ENCODE measurements around the gene USP32. TPM values are rescaled to one million over a fixed set of nuclear protein-coding genes. Genes with fewer than 3 reads are reported as not detected.

Gene USP32
- total RNA-seq, 1 experiment from 2014 or later: 31.4 TPM

DNA sequence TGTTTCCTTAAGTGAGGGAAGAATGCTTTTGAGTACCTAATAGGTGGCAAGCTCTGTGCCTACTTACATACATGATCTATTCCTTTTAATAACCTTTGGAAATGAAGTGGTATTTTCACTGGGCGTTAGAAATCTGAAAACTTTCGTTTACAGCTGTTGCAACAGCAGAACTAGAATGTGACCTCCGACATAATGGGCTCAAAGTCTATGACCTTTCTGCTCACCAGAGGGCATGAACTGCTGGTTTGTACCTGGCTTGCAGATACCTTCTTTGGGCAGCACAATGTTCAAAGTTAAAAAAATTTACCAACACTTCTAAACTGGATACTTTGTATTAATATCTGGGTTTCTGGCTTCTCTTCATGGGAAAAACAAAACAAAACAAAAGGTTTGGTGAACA lies 217.9 kb downstream of the USP32 start:
- DNase-seq (ENCODE audit: low read depth): no peak

GRCh38 chr17:60173304-60173819 lies 218.6 kb downstream of the USP32 start:
- DNase-seq (ENCODE audit: low read depth): peak; percentile 71

DNA sequence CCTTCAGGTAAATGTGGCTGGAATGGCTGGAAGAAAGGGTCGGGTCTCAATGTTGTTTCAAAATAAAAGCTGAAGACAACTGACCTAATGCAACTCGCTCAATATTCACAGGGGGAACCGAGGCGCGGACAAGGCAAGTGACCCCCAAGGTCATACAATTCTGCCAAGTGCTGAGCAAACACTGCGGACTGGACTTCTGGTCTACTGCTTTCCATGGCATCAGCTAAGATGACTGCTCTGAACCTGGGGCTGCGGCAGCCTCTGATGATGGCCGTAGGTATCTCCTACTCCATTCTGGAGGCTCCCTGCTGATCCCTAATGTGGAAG lies 220.2 kb downstream of the USP32 start:
- DNase-seq (ENCODE audit: low read depth): no peak

DNA sequence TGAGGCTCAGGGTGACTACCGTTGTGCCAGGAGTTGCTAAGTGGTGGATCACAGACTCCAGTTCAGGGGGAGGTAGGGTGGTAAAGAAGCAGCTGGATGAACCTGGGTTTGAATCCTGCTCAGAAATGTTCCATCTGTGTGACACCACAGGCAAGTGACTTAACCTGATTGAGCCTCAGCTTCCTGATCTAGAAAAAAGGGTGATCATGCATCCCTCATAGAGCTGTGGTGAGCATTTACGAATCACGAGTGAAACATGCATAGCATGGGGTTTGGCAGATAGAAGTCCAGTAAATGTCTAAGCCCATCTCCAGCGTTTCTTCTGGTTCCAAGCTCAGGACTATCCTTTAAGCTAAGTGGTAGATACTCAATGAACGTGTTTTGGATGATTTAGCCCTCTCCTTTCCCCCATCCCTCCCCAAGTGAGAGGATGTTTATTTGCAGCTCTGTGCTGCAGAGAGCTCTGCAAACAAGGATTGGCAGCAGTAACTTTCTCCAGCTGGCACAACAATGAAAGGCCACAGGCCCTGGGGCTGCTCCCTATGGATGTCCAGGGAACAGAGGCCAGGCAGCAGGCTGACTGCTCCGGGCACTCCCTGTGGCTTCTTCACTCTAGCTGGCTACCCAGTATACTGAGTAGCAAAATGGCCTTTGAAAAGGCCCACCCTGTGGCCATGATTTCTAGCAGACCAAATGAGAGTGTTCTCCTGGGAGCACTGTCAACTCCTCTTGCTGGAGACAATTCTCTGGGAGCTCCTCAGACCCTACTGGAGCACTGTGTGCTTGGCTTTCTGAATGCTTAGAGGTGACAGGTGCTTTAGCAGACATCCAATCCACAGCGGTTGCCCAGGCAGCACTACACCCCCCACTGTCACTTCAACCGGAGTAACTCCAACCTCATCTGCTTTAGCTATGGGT lies 220.8 kb downstream of the USP32 start:
- no peak for DNase-seq (ENCODE audit: low read depth)

GRCh38 chr17:60169921-60170817 lies 221.8 kb downstream of the USP32 start:
- DNase-seq (ENCODE audit: low read depth): peak; percentile 29

DNA sequence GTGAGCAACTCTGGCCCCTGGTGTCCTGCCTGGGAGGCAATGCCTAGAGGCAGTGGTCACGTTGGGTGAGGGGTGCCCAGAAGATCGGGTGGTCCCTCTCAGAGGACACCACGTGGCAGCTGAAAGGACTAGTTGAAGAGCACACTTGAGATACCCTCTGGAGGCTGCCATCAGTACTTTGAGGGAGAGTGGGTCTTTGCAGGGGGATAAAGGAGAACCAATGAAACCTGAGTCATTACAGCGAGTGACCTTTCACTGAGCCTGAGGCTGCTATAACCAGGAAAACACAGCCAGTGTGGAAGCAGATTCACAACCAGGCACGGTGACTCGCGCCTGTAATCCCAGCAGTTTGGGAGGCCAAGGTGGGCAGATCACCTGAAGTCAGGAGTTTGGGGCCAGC lies 223.3 kb downstream of the USP32 start:
- peak; percentile 56 for DNase-seq (ENCODE audit: low read depth)

DNA sequence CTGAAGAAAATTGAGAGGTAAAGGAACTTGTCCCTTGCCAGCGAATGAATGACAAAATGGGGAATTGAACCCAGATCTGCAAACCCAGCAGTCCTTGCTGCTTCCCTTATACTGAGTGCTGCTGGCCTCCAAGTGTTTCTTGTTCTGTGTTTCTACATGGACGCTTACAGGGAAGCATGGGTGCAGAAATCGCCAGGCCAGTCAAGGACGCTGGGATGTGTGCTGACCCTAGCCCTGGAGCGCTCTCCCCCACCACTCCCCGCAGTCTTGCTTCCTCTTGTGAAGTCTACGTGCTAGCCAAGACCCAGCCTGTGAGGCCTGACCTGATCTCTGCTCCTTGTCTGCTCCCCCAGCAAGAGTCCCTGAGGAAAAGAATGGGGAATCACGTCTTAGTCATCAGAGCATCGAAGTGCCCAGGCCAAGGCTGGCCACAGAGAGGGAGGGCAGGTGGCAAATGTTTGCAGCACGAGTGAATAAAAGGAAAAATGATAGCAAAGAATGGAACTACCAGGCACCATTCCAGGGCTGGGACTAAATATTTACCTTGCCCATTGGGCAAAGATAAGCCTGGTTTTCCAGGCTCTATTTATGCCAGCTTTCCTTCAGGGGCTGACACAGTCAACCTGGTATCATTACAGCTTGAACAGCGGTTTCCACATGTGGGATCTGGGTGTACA lies 224.7 kb downstream of the USP32 start:
- peak; percentile 63 for DNase-seq (ENCODE audit: low read depth)

- DNase-seq (ENCODE audit: low read depth): no peak
These were observed 226.0 kb downstream of the USP32 start for GRCh38 chr17:60165971-60166370.

GRCh38 chr17:60165223-60165622 lies 226.7 kb downstream of the USP32 start:
- no peak for DNase-seq (ENCODE audit: low read depth)

DNA sequence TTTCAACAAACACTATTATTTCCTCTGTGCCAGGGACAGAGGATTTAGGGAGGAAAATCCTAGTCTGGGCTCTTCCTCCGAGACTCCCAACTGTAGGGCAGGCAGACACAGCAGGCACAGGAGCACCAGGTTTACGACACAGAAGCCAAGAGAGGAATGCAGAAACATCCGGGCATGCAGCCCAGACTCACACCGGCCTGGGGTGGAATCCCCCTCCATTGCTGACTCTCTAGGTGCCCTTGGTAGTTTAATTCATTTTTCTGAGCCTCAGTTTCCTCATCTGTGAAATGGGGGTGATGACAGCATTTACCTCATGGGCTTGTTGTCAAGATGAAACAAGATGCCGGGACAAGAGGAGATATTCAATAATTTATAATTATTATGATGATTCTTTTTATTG lies 227.2 kb downstream of the USP32 start:
- peak; percentile 30 for DNase-seq (ENCODE audit: low read depth)

DNA sequence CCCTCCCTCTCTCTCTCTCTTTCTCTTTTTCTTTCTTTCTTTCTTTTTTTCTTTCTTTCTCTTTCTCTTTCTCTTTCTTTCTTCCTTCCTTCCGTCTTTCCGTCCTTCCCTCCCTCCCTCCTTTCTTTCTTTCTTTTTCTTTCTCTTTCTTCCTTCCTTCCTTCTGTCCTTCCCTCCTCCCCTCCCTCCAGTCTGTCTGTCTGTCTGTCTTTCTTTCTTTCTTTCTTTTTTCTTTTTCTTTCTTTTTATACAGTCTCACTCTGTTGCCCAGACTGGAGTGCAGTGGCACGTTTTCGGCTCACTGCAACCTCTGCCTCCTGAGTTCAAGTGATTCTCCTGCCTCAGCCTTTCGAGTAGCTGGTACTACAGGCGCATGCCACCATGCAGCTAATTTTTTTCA lies 227.8 kb downstream of the USP32 start:
- no peak for DNase-seq (ENCODE audit: low read depth)

DNA sequence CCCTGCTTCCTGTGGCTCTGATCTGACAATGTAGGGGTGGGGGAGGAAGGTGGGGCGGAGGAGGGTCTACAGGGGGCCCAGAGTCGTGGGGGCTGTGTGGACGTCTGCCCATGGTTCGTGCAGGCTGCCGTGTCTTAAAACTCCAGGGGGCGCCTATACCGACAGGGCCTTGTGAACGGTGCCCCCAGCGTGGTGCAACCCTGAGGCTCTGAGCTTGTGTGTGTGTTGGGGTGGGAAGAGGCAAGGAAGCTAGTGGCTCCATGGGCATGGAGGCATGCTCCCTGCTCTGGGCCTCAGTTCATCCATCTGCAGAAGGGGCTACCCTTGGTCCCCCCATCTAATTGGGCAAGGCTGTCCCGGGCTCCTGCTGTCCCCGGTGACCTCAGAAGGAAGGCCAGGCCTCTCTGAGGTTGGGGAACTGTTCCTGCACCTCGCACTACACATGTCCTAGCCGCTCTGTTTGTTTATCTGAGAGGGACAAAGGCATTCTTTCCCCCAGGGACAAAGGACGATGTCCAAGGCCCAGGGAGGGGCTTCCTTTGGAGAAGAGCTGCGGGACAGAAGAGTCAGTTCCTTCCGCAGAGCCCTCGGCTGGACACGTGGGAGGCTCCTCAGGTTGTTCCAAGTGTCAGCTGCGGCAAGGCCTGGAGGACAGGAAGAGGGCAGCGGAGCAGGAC lies 228.7 kb downstream of the USP32 start:
- DNase-seq (ENCODE audit: low read depth): no peak

GRCh38 chr17:60161598-60162330 lies 230.2 kb downstream of the USP32 start:
- DNase-seq (ENCODE audit: low read depth): no peak

GRCh38 chr17:60160829-60161501 lies 231.0 kb downstream of the USP32 start:
- DNase-seq (ENCODE audit: low read depth): no peak

DNA sequence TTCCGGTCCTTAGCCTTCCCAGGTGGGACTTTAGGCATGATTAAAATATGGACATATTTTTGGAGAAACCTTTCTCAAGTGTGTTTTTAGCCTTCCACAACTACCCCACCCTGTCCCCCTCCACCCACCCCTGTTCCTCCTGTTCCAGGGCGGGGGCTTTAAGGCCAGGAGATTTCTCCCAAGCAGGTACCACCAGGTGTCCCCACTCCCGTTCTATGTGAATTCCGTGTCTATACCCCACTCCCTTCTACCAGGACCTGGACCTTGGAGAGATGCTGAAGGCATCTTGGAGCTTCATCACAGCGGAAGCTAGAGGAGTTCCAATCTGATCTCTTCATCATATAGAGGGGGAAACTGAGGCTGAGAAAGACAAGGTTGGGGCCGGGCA lies 232.5 kb downstream of the USP32 start:
- DNase-seq (ENCODE audit: low read depth): no peak

DNA sequence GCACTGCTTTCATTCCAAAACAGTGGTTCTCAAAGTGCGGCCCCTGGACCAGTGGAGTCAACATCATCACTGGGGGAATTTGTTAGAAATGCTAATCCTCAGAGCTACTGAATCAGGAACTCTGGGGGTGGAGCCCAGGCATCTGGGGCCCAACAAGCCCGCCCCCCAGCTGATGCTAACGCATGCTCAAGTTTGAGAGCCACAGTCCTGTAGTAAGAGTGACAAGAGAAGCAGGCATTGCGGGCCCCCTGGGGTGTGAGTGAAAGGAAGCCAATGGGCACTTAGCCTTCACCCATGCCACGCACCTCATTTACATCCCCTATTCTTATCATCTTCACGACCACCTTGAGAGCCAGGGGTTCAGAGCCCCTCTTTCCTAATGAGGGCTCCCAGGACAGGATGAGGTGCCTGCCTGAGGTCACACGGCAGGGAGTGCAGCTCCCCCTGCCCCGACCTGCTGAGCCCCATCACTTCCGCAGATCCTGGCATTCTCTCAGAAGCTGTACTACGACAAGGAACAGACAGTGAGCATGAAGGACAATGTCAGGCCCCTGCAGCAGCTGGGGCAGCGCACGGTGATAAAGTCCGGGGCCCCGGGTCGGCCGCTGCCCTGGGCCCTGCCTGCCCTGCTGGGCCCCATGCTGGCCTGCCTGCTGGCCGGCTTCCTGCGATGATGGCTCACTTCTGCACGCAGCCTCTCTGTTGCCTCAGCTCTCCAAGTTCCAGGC lies 233.0 kb downstream of the USP32 start:
- DNase-seq (ENCODE audit: low read depth): no peak

DNA sequence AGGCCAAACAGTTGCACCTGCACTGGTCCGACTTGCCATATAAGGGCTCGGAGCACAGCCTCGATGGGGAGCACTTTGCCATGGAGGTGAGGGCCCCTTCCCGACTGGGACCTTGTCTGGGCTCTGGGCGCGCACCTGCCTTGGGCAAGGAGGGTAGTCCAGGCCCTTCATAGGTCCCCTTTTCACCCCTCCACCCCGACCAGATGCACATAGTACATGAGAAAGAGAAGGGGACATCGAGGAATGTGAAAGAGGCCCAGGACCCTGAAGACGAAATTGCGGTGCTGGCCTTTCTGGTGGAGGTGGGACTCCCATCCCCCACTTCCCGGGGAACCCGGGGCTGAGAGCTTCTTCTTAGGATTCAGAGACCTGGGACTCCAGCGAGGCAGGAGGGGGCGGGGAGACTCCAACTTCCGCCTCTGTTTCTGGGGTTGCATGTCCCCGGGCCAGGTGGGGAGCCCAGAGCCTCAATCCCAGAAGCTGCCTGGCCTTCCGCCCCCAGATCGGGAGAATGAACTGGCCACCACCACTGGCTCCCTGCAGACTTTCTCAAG lies 234.4 kb downstream of the USP32 start:
- DNase-seq (ENCODE audit: low read depth): no peak

GRCh38 chr17:60156746-60157145 lies 235.2 kb downstream of the USP32 start:
- no peak for DNase-seq (ENCODE audit: low read depth)

- DNase-seq (ENCODE audit: low read depth): no peak
These were observed 236.1 kb downstream of the USP32 start for GRCh38 chr17:60155815-60156214.

All from M059J (cell line).